Endothelial cell of umbilical vein (primary cell): ENCODE data around the gene ZNF205. TPM values are rescaled to one million over a fixed set of nuclear protein-coding genes. Genes with fewer than 3 reads are reported as not detected.

Experiments
- BruUV-seq: library from RNA; stranded (reverse); fragments of 400-500 nt; replicated peaks from 2 replicates; lab custom pipeline; 2021; lab: Mats Ljungman, UMichigan
- CTCF ChIA-PET: fragments of 300-600, 350-600 bp; sonication (Branson Sonifier 250); formaldehyde crosslinking; loops from one replicate; lab custom pipeline; 2021; ENCODE audit warnings: antibody characterized with exemption, inconsistent platforms; lab: Charles Lee
- POLR2A ChIA-PET: fragments of 300-600, 350-600 bp; sonication (Branson Sonifier 250); formaldehyde crosslinking; loops from one replicate; lab custom pipeline; 2021; ENCODE audit warnings: antibody characterized with exemption, inconsistent platforms; lab: Charles Lee
- DNase-seq: peaks from one replicate; pipeline ENCODE4 v3.0.0-alpha.2; 2011; ENCODE audit warnings: low read depth, low spot score
- FAIRE-seq: peaks from 2 replicates; lab custom pipeline; 2011; peaks lifted over from hg19 to GRCh38; lab: Jason Lieb, UNC
- H2AFZ ChIP-seq: 2 replicates; pipeline ENCODE4 v1.6.0; 2012; ENCODE audit warnings: low read depth, low read length, control low read depth, inconsistent platforms
- H3K27ac ChIP-seq: 2 replicates; pipeline ENCODE4 v1.5.1; 2011; ENCODE audit warnings: low read depth, mild to moderate bottlenecking, control low read depth, low read length, moderate library complexity; ENCODE audit not compliant: insufficient read depth
- H3K27me3 ChIP-seq, 2 experiments: 2 replicates each; pipeline versions ENCODE4 v1.6.0 to v1.6.1; 2011; ENCODE audit warnings: low read length in 2 of 2, mixed read lengths in 1 of 2; ENCODE audit not compliant: control insufficient read depth in 2 of 2, insufficient read depth in 2 of 2
- H3K36me3 ChIP-seq, 2 experiments: 2 replicates in 1 of 2; 3 replicates in 1 of 2; pipeline ENCODE4 v1.5.1; 2011; ENCODE audit warnings: low read length in 2 of 2, mild to moderate bottlenecking in 1 of 2, moderate library complexity in 1 of 2; ENCODE audit not compliant: control insufficient read depth in 2 of 2, insufficient read depth in 2 of 2; ENCODE audit errors: extremely low read depth in 1 of 2
- H3K4me1 ChIP-seq: 3 replicates; pipeline ENCODE4 v1.5.1; 2011; ENCODE audit warnings: mild to moderate bottlenecking, low read length; ENCODE audit not compliant: control insufficient read depth, insufficient read depth; ENCODE audit errors: extremely low read depth
- H3K4me2 ChIP-seq: 2 replicates; pipeline ENCODE4 v1.6.1; 2011; ENCODE audit warnings: low read length, control low read depth, mixed read lengths; ENCODE audit not compliant: insufficient read depth
- H3K4me3 ChIP-seq, 3 experiments: fragments of 200-600 bp in 1 of 3; sonication (generic), shearing (Covaris generic) in 1 of 3; replicated peaks in 1 of 3; 2 replicates each; pipeline ENCODE4 v1.5.1; 2011 to 2016; ENCODE audit warnings: control low read depth in 3 of 3, low read length in 3 of 3, mild to moderate bottlenecking in 2 of 3, inconsistent platforms in 1 of 3, low read depth in 1 of 3, moderate library complexity in 1 of 3; ENCODE audit not compliant: insufficient read depth in 1 of 3
- H3K79me2 ChIP-seq: 2 replicates; pipeline ENCODE4 v1.6.0; 2012; ENCODE audit warnings: low read length, inconsistent platforms; ENCODE audit not compliant: control insufficient read depth, insufficient read depth
- H3K9ac ChIP-seq: replicated peaks from 2 replicates; pipeline ENCODE3; 2011; ENCODE audit warnings: low read length, control low read depth; ENCODE audit not compliant: insufficient read depth; ENCODE audit errors: extremely low read depth
- H3K9me1 ChIP-seq: replicated peaks from 3 replicates; pipeline ENCODE4 v1.6.0; 2011; ENCODE audit warnings: mild to moderate bottlenecking, low read length; ENCODE audit not compliant: control insufficient read depth, insufficient read depth; ENCODE audit errors: extremely low read depth
- H3K9me3 ChIP-seq: replicated peaks from 2 replicates; pipeline ENCODE4 v1.5.1; 2012; ENCODE audit warnings: low read length, inconsistent platforms; ENCODE audit not compliant: control insufficient read depth, insufficient read depth
- H4K20me1 ChIP-seq: replicated peaks from 2 replicates; pipeline ENCODE3; 2011; ENCODE audit warnings: mild to moderate bottlenecking, low read length; ENCODE audit not compliant: control insufficient read depth, insufficient read depth; ENCODE audit errors: extremely low read depth
- CTCF ChIP-seq, 2 donors: IDR thresholded peaks; 1 replicate in 1 of 2; 2 replicates in 1 of 2; pipeline ENCODE4 v1.5.1; 2011; ENCODE audit warnings: low read length in 2 of 2, mild to moderate bottlenecking in 2 of 2, moderate library complexity in 2 of 2, control low read depth in 1 of 2, inconsistent platforms in 1 of 2, low read depth in 1 of 2; ENCODE audit not compliant: insufficient read depth in 1 of 2; ENCODE audit errors: extremely low read depth in 1 of 2
- EZH2 ChIP-seq: IDR thresholded peaks from 2 replicates; pipeline ENCODE4 v1.6.1; 2012; ENCODE audit warnings: borderline replicate concordance, low read depth, mild to moderate bottlenecking, moderate library complexity, low read length, inconsistent platforms; ENCODE audit not compliant: severe bottlenecking
- GATA2 ChIP-seq: IDR thresholded peaks from 2 replicates; pipeline ENCODE4 v1.7.0; 2011; ENCODE audit warnings: low read depth, mild to moderate bottlenecking, moderate library complexity, mixed read lengths, low read length; ENCODE audit not compliant: insufficient read length, insufficient read depth
- JUN ChIP-seq: IDR thresholded peaks from 2 replicates; pipeline ENCODE4 v1.6.1; 2011; ENCODE audit warnings: borderline replicate concordance, low read depth; ENCODE audit not compliant: insufficient read length, insufficient read depth
- POLR2A ChIP-seq: IDR thresholded peaks from 2 replicates; pipeline ENCODE4 v1.6.1; 2012; ENCODE audit warnings: low read depth, mild to moderate bottlenecking, control low read depth, low read length
- dilution Hi-C: fragments of 300-500 bp; cut with MboI; formaldehyde crosslinking; loops from one replicate; pipeline ENCODE4 v1.15.0; 2019; ENCODE audit warnings: low sequenced_read_pairs; ENCODE audit not compliant: extremely low pct_ligation_motif_present
- intact Hi-C: fragments of 100-400 bp; cut with micrococcal nuclease; formaldehyde crosslinking; loops from one replicate; pipeline ENCODE4 v1.10.0; 2022
- polyA plus RNA-seq, 4 experiments: library from polyadenylated mRNA; depleted of rRNA in 3 of 4; stranded (reverse) in 3 of 4; unstranded in 1 of 4; fragments of >200 nt; gene quantifications; 2 replicates each; pipeline versions ENCODE4 v1.2.1 to v1.2.3, GENCODE V29; 2011 to 2012; ENCODE audit warnings: missing spikeins in 1 of 4
- total RNA-seq: library from RNA; stranded (reverse); gene quantifications from 2 replicates; pipeline ENCODE4 v1.2.3, GENCODE V29; 2021

ZNF205 gene
- total and polyA plus RNA-seq, 2 donors (not counting 3 experiments of a cell fraction or from before 2014, with no cell fraction given): 18.5 to 19.0 TPM

- no peaks in the 10 kb centered on the region for H3K9me1 ChIP-seq
- ChIA-PET CTCF (interaction anchor here (0.6 to 2.3 kb wide), 4 partner anchors 10 to 113 kb away, joined by 3 to 9 read pairs (median 6); no protein-coding TSS in a partner anchor), POLR2A (interaction anchor here (1.1 kb wide), 1 partner anchor 13 kb away, joined by 5 read pairs; no protein-coding TSS in a partner anchor)
- H2AFZ ChIP-seq: no peak overlapping the region
- BruUV-seq: no TSS peak
- no peak overlapping the region for H3K27ac ChIP-seq
- peaks cover 18% of the 10 kb centered on the region for H3K4me1 ChIP-seq
- H3K4me3 ChIP-seq: no peak overlapping the region
- FAIRE-seq (no peak), DNase-seq (no peak)
- H3K79me2 ChIP-seq: peaks cover 13% of the 10 kb centered on the region
- dilution Hi-C loops (no loop called here), intact Hi-C loops (no loop called here)
- H3K36me3 ChIP-seq: peaks cover 4 to 25% of the 10 kb centered on the region in 2 experiments
- no peaks in the 10 kb centered on the region for H4K20me1 ChIP-seq
- H3K27me3 ChIP-seq: no peaks in the 10 kb centered on the region
- no peak overlapping the region for H3K9ac ChIP-seq
- TF ChIP-seq POLR2A (no peak), JUN (no peak), GATA2 (no peak), CTCF (IDR thresholded peaks at IDR 0.05; ENCODE audit: extremely low read depth in 1 of 2, insufficient read depth in 1 of 2, low read depth in 1 of 2, low read length in 2 of 2) (no peak), EZH2 (no peak)
- no peaks in the 10 kb centered on the region for H3K9me3 ChIP-seq
- H3K4me2 ChIP-seq: no peak overlapping the region
Observed at GRCh38 chr16:3115561-3115960, 3.2 kb downstream of the ZNF205 start.
